ENCODE results near the gene GAB1.

The GAB1 gene

DNA sequence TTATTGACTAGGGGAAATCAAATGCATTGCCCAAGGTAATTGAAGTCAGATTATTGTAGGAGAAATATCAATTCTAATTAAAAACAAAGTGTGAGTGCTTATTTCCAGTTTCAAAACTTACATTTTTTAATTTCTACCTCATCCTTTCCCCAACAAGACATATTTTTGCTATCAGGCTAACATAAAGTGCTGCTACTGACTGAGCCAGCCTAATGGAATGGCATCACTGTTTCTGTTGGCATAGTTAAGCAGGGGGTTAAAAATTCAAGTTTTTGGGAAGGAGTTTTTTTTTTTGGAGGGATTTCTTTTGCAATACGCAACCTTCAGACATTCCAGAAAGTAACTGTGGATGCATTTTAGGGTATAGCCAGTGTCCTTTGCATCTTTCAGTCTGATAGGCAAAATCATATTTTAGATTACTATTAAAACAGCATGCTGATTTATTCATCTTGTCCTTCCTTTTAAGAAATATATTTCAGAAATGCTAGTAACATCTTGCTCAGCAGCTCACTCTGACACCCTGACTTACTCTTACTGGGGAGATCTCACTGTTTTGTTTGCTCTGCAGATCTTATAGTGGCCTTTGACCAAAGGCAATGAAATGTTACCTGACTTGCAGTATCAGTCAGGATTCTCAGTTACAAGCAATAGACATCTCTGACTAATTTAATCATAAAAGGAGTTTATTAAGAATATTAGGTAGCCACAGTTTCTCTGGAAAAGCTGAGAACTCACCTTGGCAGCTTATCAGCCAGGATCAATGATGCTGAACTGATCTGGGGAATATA lies 24.4 kb downstream of the GAB1 start:
- no peaks in the 10 kb centered on the region for H3K36me3 ChIP-seq (ENCODE audit: control insufficient read depth, low read depth, low read length)
- H3K9me3 ChIP-seq (ENCODE audit: control insufficient read depth, low read depth, low read length): no peaks in the 10 kb centered on the region
- H3K27ac ChIP-seq (ENCODE audit: low read length): no peak overlapping the region
- H3K4me1 ChIP-seq (ENCODE audit: control insufficient read depth, low read depth, low read length): peaks cover 43% of the 10 kb centered on the region
- H3K9ac ChIP-seq (ENCODE audit: low read length): no peak overlapping the region
- no peak overlapping the region for H3K4me3 ChIP-seq (ENCODE audit: low read length)
- no peaks in the 10 kb centered on the region for H3K27me3 ChIP-seq (ENCODE audit: control insufficient read depth, insufficient read depth, low read length)

DNA sequence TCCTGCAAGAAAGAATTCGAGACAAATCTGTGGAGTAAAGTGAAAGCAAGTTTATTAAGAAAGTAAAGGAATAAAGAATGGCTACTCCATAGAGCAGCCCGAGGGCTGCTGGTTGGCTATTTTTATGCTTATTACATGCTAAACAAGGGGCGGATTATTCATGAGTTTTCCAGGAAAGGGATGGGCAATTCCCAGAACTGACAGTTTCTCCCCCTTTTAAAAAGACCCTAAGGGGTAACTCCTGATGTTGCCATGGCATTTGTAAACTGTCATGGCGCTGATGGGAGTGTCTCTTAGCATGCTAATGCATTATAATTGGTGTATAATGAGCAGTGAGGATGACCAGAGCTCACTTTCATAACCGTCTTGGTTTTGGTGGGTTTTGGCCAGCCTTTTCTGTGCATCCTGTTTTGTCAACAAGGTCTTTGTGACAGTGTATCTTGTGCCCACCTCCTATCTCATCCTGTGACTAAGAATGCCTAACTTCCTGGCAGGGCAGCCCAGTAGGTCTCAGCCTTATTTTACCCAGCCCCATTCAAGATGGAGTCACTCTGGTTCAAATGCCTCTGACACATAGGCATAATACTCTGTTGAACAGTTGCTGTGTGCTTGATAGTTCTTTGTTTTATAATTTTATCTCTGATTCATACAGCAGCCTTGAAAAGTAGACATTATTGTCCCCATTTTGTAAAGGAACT lies 25.8 kb downstream of the GAB1 start:
- no peak overlapping the region for H3K9ac ChIP-seq (ENCODE audit: low read length)
- no peaks in the 10 kb centered on the region for H3K9me3 ChIP-seq (ENCODE audit: control insufficient read depth, low read depth, low read length)
- H3K4me1 ChIP-seq (ENCODE audit: control insufficient read depth, low read depth, low read length): peaks cover 29% of the 10 kb centered on the region
- no peak overlapping the region for H3K4me3 ChIP-seq (ENCODE audit: low read length)
- H3K36me3 ChIP-seq (ENCODE audit: control insufficient read depth, low read depth, low read length): no peaks in the 10 kb centered on the region
- no peak overlapping the region for H3K27ac ChIP-seq (ENCODE audit: low read length)
- H3K27me3 ChIP-seq (ENCODE audit: control insufficient read depth, insufficient read depth, low read length): no peaks in the 10 kb centered on the region

DNA sequence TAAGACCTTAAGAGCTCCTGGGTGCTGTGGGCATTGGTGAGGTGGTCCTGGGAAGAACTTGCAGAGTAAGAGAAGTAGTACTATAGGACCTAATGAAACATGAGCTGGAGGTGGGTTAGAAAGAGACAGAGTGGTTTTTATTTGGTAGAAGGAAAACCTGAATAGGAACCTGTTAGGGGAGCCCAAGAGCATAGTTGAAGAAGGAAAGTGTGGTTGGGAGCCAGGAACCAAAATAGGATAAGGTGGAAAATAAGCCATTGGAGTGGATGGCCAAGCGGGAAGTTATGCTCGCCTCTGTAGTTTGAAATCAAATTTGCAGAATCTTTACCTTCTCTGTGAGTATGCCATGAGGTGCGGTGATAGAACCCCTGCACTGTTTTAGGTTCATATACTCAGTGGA lies 26.7 kb downstream of the GAB1 start:
- Histone ChIP-seq H3K9me3 (ENCODE audit: control insufficient read depth, low read depth, low read length) (no peaks in the 10 kb centered on the region), H3K9ac (ENCODE audit: low read length) (no peak overlapping the region), H3K4me1 (ENCODE audit: control insufficient read depth, low read depth, low read length) (peaks cover 28% of the 10 kb centered on the region), H3K36me3 (ENCODE audit: control insufficient read depth, low read depth, low read length) (no peaks in the 10 kb centered on the region), H3K4me3 (ENCODE audit: low read length) (no peak overlapping the region), H3K27ac (ENCODE audit: low read length) (no peak overlapping the region), H3K27me3 (ENCODE audit: control insufficient read depth, insufficient read depth, low read length) (no peaks in the 10 kb centered on the region)

DNA sequence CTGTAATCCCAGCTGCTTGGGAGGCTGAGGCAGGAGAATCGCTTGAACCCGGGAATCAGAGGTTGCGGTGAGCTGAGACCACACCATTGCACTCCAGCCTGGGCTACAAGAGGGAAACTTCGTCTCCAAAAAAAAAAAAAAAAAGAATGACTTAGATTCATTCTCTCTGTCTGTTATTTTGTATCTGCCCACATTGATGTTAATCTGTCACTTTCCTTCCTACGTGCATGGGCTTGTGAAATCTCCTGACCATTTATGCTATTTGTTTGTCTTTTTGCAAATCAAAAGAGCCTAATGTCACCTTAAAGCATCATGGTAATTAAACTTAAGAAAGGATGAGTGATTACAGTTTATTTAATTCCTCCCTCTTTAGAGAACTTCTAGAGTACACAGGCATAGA lies 27.4 kb downstream of the GAB1 start:
- H3K4me3 ChIP-seq (ENCODE audit: low read length): no peak overlapping the region
- peaks cover 24% of the 10 kb centered on the region for H3K4me1 ChIP-seq (ENCODE audit: control insufficient read depth, low read depth, low read length)
- H3K9me3 ChIP-seq (ENCODE audit: control insufficient read depth, low read depth, low read length): no peaks in the 10 kb centered on the region
- H3K36me3 ChIP-seq (ENCODE audit: control insufficient read depth, low read depth, low read length): no peaks in the 10 kb centered on the region
- no peak overlapping the region for H3K9ac ChIP-seq (ENCODE audit: low read length)
- no peak overlapping the region for H3K27ac ChIP-seq (ENCODE audit: low read length)
- no peaks in the 10 kb centered on the region for H3K27me3 ChIP-seq (ENCODE audit: control insufficient read depth, insufficient read depth, low read length)

DNA sequence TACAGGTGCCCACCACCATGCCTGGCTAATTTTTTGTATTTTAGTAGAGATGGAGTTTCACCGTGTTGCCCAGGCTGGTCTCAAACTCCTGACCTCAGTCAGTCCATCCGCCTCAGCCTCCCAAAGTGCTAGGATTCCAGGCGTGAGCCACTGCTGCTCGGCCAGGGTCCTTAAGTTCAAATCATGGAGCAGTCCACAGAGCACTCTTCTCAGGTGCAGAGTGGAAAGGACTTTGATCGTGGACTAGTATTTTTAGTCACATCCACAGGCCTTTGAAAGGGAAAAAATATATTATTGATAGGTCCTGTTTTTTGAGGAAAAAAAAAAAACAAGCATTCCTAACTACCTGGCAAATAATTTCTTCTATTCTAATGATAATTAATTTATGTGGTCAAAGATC lies 31.2 kb downstream of the GAB1 start:
- Histone ChIP-seq H3K27ac (ENCODE audit: low read length) (no peak overlapping the region), H3K4me1 (ENCODE audit: control insufficient read depth, low read depth, low read length) (peaks cover 9% of the 10 kb centered on the region), H3K9me3 (ENCODE audit: control insufficient read depth, low read depth, low read length) (no peaks in the 10 kb centered on the region), H3K4me3 (ENCODE audit: low read length) (no peak overlapping the region), H3K9ac (ENCODE audit: low read length) (no peak overlapping the region), H3K36me3 (ENCODE audit: control insufficient read depth, low read depth, low read length) (no peaks in the 10 kb centered on the region), H3K27me3 (ENCODE audit: control insufficient read depth, insufficient read depth, low read length) (no peaks in the 10 kb centered on the region)

DNA sequence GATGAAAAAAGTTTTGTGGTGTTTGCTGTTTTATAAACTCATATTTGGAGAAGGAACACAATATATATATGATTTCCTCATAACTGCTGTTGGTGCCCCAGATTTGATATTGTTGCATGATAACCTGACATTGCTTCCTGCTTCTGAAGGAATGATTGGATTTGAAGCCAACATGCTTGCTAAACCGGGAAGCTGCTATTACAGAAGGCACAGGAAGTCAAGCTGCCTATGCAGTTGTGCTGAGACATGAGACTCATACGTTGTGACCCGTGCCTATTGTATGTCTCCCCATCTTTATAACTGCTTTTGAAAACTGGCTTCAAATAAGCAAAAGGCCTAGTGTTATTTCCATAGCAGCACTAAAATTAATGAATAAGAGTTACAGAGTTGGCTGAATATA lies 32.9 kb downstream of the GAB1 start:
- H3K9me3 ChIP-seq (ENCODE audit: control insufficient read depth, low read depth, low read length): no peaks in the 10 kb centered on the region
- H3K4me1 ChIP-seq (ENCODE audit: control insufficient read depth, low read depth, low read length): no peaks in the 10 kb centered on the region
- no peak overlapping the region for H3K27ac ChIP-seq (ENCODE audit: low read length)
- H3K9ac ChIP-seq (ENCODE audit: low read length): no peak overlapping the region
- H3K4me3 ChIP-seq (ENCODE audit: low read length): no peak overlapping the region
- no peaks in the 10 kb centered on the region for H3K27me3 ChIP-seq (ENCODE audit: control insufficient read depth, insufficient read depth, low read length)
- H3K36me3 ChIP-seq (ENCODE audit: control insufficient read depth, low read depth, low read length): no peaks in the 10 kb centered on the region

DNA sequence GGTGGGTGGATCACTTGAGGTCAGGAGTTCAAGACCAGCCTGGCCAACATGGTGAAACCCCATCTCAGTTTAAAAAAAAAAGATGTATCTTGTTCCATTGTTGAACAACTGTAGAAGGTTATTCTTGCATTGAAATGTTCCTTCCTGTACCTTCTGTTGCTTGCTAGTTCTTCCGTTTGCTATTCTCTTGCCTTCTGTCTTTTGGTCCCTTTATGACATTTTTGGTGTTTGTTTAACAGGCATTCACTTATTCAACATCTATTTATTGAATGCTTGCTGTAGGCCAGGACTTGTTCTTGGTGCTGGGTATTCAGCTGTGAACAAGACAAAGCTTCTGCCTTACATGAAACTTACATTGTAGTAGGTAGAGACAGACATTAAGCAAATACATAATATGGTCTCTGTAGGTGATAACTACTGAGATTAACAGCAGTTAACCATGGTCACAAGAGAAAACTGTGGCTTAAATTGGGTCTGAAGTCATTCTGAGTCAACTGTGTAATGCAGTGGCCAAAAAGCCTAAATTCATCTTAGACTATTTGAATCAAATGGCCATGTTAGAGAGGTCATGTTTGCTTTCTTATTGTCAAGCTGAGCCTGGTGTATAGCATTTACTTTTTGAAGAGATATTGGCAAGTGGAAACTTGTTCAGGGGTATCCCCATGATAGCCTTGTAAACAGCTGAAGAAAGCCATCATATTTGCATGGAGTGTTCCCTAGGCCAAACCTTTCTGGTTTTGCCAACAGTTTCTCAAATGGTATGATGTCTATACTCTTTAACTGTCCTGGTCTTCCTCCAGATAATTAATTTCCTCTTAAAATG lies 35.6 kb downstream of the GAB1 start:
- no peak overlapping the region for H3K4me3 ChIP-seq (ENCODE audit: low read length)
- no peaks in the 10 kb centered on the region for H3K27me3 ChIP-seq (ENCODE audit: control insufficient read depth, insufficient read depth, low read length)
- no peak overlapping the region for H3K27ac ChIP-seq (ENCODE audit: low read length)
- no peaks in the 10 kb centered on the region for H3K9me3 ChIP-seq (ENCODE audit: control insufficient read depth, low read depth, low read length)
- H3K4me1 ChIP-seq (ENCODE audit: control insufficient read depth, low read depth, low read length): peaks cover 3% of the 10 kb centered on the region
- H3K9ac ChIP-seq (ENCODE audit: low read length): no peak overlapping the region
- H3K36me3 ChIP-seq (ENCODE audit: control insufficient read depth, low read depth, low read length): no peaks in the 10 kb centered on the region

DNA sequence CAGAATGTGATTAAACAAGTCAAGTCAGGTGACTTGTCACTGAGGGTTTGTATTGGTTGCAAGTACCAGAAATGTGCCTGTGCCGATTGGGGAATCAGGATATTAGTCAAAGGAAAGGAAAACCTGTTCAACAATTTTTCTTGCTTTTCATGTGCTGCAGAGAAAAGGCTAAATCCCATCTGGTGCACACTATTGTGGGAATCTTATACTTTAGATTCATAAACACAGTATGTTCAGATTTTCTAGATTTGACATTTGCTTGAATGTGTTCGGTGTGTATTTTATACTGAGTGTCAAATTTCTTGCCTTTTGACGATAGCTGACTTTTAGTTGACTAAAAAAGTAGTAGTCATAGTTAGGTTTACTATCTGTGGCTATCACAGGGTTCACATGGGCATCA lies 37.6 kb downstream of the GAB1 start:
- Histone ChIP-seq H3K4me1 (ENCODE audit: control insufficient read depth, low read depth, low read length) (peaks cover 14% of the 10 kb centered on the region), H3K9me3 (ENCODE audit: control insufficient read depth, low read depth, low read length) (no peaks in the 10 kb centered on the region), H3K36me3 (ENCODE audit: control insufficient read depth, low read depth, low read length) (no peaks in the 10 kb centered on the region), H3K9ac (ENCODE audit: low read length) (no peak overlapping the region), H3K27ac (ENCODE audit: low read length) (no peak overlapping the region), H3K27me3 (ENCODE audit: control insufficient read depth, insufficient read depth, low read length) (no peaks in the 10 kb centered on the region), H3K4me3 (ENCODE audit: low read length) (no peak overlapping the region)

DNA sequence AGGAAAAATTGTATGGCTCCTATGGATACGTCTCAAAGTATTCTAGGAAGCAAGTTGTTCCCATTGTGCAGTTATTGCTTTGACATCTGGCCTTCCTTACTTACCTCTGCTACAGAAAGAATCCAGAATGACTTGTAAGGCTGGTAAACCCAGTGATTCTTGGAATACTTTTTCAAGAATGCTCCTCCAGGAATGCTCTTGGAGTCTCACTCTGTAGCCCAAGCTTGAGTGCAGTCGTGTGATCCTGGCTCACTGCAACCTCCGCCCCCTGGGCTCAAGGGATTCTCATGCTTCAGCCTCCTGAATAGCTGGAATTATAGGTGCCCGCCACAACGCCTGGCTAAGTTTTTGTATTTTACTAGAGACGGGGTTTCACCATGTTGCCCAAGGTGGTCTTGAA lies 38.1 kb downstream of the GAB1 start:
- Histone ChIP-seq H3K9ac (ENCODE audit: low read length) (no peak overlapping the region), H3K4me3 (ENCODE audit: low read length) (no peak overlapping the region), H3K36me3 (ENCODE audit: control insufficient read depth, low read depth, low read length) (no peaks in the 10 kb centered on the region), H3K27ac (ENCODE audit: low read length) (no peak overlapping the region), H3K4me1 (ENCODE audit: control insufficient read depth, low read depth, low read length) (peaks cover 17% of the 10 kb centered on the region), H3K27me3 (ENCODE audit: control insufficient read depth, insufficient read depth, low read length) (no peaks in the 10 kb centered on the region), H3K9me3 (ENCODE audit: control insufficient read depth, low read depth, low read length) (no peaks in the 10 kb centered on the region)

DNA sequence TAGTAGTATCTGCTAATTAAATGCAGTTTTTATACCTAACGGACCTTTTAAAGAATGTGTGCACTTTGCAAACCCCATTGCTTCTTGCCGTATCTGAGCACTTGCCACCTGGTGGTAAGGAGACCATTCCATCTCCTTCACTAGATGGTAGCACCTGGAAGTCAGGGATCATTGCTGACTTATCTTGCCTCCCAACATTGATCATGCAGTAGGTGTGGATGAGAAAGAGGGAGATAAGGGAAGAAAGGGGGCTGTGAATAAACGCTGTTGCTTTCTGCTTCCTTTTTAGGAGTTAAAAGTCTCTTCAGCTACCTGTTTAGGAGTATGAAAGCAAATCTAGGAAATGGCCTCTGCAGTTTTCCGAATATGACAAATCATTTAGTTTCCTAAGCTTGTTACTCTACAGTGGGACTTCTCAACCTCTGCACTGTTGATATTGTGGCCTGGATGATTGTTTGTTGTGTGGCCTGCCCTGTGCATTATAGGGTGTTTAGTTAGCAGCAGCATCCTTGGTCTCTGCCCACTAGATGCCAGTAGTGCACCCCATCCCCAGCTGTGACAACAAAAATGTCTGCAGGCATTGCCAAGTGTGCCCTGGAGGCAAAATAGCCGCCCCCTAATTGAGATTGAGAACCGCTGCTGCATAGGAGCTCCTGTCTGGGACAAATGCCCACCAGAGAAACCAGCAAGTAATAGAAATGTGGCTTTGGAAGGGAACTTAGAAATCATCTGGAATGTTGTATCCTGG lies 38.8 kb downstream of the GAB1 start:
- Histone ChIP-seq H3K4me1 (ENCODE audit: control insufficient read depth, low read depth, low read length) (peaks cover 17% of the 10 kb centered on the region), H3K27me3 (ENCODE audit: control insufficient read depth, insufficient read depth, low read length) (no peaks in the 10 kb centered on the region), H3K9ac (ENCODE audit: low read length) (no peak overlapping the region), H3K27ac (ENCODE audit: low read length) (no peak overlapping the region), H3K36me3 (ENCODE audit: control insufficient read depth, low read depth, low read length) (no peaks in the 10 kb centered on the region), H3K4me3 (ENCODE audit: low read length) (no peak overlapping the region), H3K9me3 (ENCODE audit: control insufficient read depth, low read depth, low read length) (no peaks in the 10 kb centered on the region)

DNA sequence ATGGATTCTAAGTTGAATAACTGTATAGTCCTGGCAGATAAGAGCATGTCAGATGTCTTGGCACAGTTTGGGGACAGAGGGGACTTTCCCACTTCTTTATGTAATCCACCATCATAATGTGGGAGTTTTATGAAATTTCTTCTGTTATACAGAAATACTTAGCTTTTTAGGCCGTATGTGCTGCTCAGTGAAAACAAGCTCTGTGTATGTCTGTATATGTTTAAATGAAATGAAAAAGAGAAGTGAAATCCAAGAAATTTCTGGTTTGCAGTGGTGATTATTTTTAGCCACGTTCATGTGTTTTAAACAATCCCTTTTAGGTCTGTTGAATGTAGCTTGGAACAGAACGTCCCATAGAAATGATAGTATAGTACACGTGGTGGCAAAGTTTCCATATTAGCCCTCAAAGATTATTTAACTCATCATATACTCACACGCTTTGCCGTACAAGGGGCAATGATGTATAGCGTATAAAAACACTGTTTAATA lies 41.0 kb downstream of the GAB1 start:
- H3K27me3 ChIP-seq (ENCODE audit: control insufficient read depth, insufficient read depth, low read length): no peaks in the 10 kb centered on the region
- H3K36me3 ChIP-seq (ENCODE audit: control insufficient read depth, low read depth, low read length): no peaks in the 10 kb centered on the region
- H3K4me3 ChIP-seq (ENCODE audit: low read length): no peak overlapping the region
- H3K9ac ChIP-seq (ENCODE audit: low read length): no peak overlapping the region
- no peak overlapping the region for H3K27ac ChIP-seq (ENCODE audit: low read length)
- peaks cover 36% of the 10 kb centered on the region for H3K4me1 ChIP-seq (ENCODE audit: control insufficient read depth, low read depth, low read length)
- no peaks in the 10 kb centered on the region for H3K9me3 ChIP-seq (ENCODE audit: control insufficient read depth, low read depth, low read length)

Measured in iPS-18a (cell line).